NCI-H446 treated with DMSO at 0.1 percent for 48 hours (cell line): ENCODE results near the gene IL25.
A peak's percentile ranks its signal among the peaks of the same experiment; 100 is the strongest.
"Not testable (repeated sequence)": the region's sequence is repeated elsewhere in the genome, so short reads cannot be mapped to it uniquely, and the experiment has no call there.

Experiments
- DNase-seq: peaks from one replicate; lab custom pipeline; 2025; lab: John Stamatoyannopoulos, UW

Gene IL25

GRCh38 chr14:23376482-23377197, 4.0 kb downstream of the IL25 start, which contains the start of gene CMTM5:
Gene CMTM5, plus strand, starts transcription at chr14:23377046. Its CDS starts 206 bp downstream, at chr14:23377252.
- no peak for DNase-seq

- DNase-seq: no peak
Observed at GRCh38 chr14:23377198-23377550, 4.6 kb downstream of the IL25 start.

- DNase-seq: no peak
Observed at GRCh38 chr14:23377573-23378563, 5.3 kb downstream of the IL25 start.

- no peak for DNase-seq
Observed at GRCh38 chr14:23378612-23379220, 6.1 kb downstream of the IL25 start.

DNA sequence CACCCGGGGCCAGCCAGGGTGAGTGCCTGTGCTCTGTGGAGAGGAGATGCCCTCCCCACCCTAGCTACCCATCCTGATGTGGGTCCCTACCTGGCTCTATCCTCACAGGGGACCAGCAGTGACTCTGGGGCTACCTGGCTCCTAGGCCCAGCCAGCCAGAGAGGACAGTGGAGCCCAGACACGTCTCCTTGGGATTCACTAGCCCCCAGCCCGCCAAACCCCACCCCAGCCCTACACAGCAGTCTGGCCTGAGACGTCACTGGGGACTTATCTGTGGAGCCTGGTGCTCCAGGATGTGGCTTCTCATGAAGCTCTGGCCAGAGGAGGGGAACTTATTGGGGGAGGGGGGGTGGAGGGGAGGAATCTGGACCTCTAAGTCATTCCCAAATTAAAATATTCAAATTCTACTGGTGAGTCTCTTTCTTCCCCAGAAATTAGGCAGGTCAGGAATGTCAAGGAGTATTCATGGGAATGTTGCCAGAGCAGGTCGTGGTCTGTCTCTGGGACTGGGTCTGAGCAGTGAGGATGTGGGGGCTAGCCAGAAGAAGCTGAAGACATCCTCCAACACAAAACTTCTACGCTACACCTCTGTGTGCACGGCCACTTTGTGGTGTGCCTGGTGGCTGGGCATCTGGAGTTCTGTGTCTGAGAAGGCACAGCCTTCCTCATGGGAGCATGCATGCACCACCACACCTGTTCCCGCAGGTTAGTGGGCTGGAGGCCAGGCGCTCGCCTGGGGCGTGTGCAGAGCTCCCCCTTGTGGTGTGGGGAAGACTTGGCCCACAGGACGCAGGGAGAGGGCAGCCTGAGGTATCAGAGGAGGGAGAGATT, 7.0 kb downstream of the IL25 start:
- no peak for DNase-seq

DNA sequence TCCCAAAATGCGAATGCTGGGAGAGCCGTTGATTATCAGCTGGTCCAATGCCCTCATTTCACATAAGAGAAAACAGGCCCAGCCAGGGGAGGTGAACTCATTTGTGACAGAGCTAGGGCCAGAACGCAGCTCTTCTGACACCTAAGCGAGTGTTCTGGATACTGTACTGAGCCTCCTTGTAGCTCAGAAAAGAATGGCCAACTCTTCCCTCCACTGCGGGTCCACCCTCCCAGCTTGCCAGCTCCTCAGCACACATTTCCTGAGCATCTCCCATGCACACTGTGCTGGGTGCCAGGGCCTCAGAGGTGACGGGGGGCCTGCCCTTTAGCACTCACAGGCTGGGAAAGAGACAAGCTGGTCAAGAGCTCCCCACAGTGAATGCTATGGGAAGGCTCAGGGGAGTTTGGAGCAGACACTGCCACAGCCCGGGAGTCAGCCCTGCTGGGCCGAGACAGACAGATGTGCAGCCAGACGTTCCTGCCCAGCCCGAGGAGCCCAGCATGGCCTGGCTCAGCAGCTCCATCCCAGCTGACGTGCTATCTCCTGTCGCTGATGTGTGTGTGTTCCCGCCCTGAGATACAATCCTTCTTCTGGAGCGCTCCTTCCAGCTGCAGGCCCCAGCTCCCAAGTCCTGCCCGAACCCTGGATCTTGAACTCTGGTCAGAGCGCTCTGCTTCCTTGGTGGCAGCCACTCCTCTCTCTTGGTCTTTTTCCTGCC, 7.7 kb downstream of the IL25 start:
- no peak for DNase-seq

- no peak for DNase-seq
Observed at GRCh38 chr14:23380976-23381375, 8.4 kb downstream of the IL25 start.

DNA sequence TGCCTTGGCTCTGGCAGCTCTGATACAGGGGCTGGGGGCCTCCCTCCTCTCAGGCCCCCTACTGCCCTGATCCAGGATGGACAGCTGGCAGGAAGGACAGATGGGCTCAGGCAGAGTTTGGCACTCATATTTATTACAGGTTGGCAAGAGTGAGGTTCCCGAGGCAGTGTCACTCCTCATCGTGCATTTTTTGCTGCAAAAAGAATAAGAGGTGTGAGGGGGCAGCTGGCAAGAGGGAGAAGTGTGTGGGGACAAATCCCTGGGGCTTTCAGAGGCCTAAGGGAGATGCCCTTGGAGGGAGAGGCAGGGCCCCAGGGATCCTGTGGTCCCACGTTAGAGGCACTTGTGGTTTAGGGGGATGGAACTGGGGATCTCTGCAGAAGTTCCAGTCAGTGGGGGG, 9.3 kb downstream of the IL25 start:
- DNase-seq: peak; percentile 97

DNA sequence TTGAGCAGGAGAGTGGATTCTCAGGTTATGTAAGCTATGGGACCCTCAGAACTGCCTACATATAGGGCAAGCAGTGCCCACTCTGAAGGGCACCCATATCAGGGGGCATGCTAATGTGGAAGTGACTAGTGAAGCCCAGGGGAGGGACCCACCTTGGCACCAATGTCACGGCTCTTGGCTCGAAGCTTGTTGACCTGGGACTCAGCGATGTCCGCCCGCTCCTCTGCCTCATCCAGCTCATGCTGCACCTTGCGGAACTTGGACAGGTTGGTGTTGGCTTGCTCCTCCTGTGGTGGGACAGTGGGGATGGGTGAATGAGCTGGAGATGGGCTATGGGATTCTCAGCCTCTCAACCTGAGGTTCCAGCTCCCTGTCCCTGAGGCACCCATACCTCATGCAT, 9.7 kb downstream of the IL25 start:
- DNase-seq: no peak

DNA sequence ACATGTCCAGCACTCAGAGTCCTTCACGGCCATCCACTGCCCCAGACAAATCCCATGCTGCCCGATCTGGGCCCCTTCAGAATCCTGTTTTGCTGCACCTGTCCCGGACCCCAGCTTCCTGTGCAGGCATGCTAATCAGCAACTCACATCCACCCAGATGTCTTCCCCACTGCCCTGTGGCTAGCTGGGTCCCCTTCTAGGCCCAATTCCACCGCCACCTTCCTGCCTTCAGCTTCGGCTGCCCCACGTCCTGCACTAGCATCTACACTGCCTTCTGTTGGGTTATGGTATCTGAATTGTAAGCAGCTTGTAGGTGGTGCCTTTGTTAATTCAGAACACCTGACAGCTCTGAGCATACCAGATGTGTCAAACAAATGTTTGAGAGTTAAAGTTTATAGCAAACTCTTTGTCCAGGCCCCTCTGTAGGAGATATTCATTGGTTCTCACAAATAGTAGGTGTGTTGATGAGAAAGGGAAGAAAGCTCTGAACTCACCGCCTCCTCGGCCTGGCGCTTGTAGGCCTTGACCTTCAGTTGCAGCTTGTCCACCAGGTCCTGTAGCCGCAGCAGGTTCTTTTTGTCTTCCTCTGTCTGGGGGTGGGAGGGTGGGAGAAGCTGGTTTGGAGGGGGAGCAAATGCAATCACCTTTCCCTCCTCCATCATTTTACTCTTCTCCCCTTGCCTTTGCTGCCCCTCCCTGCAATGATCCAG, 10.3 kb downstream of the IL25 start:
- no peak for DNase-seq

- no peak for DNase-seq
Observed at GRCh38 chr14:23384364-23385080, 11.9 kb downstream of the IL25 start.

DNA sequence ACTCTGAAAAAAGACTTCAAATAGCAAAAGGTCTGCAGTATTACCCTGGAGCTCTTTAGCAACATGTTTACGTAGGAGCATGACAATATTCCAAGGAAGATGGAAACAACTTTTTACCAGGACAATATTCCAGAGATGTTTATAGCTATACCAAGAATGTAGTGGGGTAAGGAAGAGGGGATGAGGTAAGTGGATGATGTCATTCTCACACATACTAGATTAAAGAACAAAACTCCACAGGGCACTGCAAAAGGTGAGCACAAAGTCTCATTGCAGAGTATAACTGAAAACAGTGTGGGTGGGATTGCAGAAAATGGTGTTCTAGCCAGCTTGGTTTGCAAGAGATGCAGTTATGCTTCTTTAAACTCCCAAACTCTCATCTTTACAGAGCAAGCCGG, 12.6 kb downstream of the IL25 start:
- no peak for DNase-seq

DNA sequence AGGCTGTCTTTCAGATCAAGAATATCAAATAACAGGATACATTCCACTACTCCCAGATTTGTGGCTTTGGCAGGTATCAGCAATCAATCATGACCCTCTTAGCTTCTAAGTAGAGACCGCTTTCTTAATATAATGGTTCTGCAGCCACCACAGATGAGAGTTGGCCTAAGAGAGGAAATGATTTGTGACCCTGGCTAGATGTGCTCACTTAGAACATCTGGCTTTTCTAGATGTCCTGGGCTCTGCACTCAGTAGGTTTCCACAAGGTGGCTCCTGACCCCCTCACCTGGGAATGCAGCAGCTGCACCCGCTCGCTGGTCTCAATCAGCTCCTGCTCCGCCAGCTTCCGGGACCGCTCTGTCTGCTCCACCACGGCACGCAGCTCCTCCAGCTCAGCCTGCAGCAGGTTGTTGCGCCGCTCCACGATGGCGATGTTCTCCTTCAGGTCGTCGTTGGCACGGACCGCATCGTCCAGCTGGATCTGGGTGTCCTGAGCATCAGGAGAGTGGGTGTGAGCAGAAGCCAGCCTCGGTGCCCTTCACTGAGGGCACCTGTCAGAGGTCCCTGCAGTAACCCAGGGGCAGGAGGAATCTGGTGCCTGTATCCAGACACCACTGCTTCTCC, 13.1 kb downstream of the IL25 start:
- no peak for DNase-seq

GRCh38 chr14:23386266-23386657, 13.7 kb downstream of the IL25 start:
- not testable (repeated sequence) for DNase-seq

DNA sequence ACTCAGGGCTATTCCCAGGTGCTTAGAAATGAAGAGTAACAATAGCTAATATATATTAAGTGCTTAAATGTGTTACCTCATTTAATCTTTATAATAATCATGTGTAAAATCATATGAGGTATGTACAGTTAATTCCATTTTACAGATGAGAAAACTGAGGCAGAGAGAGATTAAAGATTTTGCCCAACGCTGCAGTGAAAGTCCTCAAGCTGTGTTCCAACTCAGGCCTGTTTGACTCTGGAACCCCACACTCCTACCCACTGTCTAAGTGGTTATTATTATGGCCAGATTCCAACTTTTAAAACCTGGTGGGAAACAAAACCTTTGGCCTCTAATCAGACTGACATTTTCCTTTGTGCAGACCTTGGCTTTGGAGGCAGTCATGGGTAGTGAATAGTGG, 14.4 kb downstream of the IL25 start:
- no peak for DNase-seq

DNA sequence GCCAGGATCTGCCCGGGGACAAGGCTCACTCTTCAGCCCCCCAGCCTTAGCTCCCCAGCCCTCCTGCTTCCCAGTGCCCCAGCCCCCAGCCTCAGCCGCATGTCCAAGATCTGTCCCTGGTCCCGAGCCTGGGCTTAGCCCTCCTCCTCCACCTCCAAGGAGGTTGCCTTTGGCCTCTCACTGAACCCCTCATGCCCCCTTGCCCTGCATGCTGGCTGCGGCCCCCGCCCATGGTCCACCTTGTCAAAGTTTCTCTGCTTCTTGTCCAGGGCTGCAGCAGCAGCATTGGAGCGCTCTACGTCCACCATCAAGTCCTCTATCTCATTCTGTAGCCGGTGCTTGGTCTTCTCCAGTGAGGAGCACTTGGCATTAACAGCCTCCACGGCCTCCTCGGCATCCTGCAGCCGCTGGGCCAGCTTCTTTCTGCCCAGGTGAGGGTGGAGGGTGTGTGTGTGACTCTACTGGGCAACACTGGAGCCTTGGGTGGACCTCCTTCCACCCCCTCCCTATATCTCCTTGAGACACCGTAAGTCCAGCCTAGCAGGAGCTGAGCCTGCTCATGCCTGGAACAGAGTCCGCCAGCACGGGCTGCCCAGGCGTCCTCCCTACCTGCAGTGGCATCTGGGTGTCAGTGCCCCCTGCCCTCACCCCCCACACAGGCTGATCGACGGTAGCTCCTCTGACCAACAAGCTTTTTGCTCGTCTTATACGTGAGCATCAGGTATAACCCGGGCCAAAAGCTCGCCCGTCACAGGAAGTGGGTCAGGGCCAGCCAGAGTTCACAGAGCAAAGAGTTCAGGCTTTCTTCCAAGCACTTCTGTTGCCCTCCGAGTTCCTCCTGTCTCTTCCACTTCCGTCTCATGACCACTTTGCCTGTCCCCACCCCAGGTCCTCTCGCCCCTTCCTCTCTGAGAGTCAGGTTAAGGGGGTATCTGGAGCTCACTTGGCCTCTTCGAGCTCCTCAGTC, 15.6 kb downstream of the IL25 start:
- no peak for DNase-seq

GRCh38 chr14:23388996-23389395, 16.4 kb downstream of the IL25 start:
- DNase-seq: no peak

- DNase-seq: no peak
Observed at GRCh38 chr14:23389396-23389795, 16.8 kb downstream of the IL25 start.
